Hematopoietic multipotent progenitor cell treated with erythropoietin and hydrocortisone succinate and interleukin-3 and kit ligand, for 17 days (in vitro differentiated cells): ENCODE results near the gene RGS12.

Experiments used
- DNase-seq: peaks from one replicate; pipeline ENCODE4 v3.0.0-alpha.2; 2015; ENCODE audit warnings: low spot score

RGS12 gene

GRCh38 chr4:3276986-3277385 is 15.8 kb upstream of the RGS12 start:
- no peak for DNase-seq

DNA sequence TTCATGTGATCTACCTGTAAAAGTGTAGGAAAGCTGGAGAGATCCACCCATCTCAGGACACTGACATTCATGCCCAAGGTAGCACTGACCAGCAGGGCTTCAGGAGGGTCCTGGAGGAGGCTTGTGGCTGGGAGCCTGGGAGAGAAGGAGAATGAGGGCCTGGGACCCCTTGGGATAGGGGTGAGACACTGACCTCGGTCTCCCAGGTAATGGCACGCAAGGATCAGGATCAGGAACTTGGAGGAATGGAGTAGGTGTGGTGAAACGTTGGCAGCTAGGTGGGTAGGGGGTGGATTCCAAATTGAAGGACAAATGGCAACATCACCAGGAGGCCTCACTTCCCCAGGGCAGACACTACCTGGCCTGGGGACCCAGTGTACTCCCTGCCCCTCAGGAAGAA is 12.4 kb upstream of the RGS12 start:
- DNase-seq, result no peak

- no peak for DNase-seq
Observed at GRCh38 chr4:3283483-3283882, 9.3 kb upstream of the RGS12 start.

DNA sequence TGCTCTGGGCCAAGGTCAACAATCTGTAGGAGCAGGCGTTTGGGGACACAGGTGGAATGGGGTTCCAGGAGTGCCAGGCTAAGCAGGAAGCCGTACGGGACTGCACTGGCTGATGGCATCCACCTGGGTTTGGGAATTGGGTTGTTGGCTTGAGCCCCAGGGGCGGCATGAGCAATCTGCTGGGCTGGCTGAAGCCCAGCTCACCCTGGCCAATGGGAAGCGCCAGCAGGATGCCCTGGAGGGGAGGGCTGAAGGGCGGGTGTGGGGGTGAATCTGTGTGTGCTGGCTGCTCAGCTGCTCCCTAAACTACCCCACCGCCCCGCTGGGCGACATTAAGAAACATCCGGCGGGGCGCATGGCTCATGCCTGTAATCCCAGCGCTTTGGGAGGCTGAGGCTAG is 8.9 kb upstream of the RGS12 start:
- DNase-seq, result no peak

GRCh38 chr4:3284734-3285557 is 7.9 kb upstream of the RGS12 start:
- DNase-seq, result no peak

GRCh38 chr4:3285558-3286334 is 7.1 kb upstream of the RGS12 start:
- DNase-seq, result no peak

- no peak for DNase-seq
Observed at GRCh38 chr4:3286335-3287175, 6.3 kb upstream of the RGS12 start.

DNA sequence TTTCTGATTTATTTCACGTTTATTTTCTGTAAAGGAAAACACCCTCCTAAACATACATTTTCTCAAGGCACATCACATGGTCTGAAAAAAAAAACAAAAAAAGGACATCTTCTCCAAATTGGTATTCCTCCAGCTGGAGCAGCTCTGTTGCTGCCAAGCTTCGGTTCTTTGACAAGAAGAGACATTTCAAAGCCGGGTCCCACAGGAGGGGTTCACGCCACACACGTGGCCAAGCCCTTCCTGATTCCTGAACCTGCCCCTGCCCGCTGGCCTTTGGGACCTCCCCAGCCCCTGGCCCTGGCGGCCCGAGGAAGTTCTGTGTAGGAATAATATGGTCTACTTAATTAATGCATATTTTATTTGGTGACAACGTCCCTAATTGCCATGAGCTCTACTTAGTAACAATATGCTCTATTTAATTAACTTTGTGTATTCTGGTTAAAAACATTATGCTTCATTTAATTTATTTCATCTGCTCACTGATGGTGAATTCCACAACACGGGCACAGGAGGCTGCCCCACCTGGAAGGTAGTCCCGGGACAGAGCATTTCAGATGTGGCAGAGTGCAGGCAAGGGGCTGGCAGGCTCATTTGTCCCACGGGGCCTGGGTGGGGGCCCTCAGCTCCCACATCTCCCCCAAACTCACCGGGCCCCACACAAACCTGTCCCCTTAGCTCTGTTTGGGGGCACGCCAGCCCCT is 5.4 kb upstream of the RGS12 start:
- DNase-seq, result no peak

DNA sequence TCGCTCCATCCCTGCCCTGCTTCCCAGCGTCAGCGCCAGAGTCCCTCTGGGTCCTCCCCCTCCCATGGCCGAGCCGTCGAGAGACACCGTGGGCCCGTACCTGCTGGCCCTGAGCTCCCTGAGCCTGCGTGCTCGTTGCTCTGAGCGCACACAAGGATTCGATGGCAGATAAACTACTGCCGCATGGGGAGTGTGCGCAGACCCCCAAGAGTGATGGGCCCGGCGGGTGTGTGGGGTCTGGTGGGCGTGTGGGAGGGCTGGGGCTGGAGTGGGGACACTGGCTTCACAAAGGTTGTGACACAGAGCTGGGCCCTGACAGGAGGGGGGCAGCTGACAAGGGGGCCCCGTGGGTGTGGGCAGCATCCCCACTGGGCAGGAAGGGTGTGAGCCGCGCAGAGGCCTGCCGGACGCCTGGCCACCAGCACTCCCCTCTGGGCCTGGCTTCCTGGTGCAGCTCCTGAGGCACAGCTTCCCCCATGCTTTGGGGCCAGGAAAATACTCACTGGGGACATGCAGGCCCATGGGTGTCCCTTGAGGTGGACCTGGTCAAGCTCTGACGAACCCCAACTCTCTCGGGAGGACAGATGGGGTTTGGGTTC is 4.8 kb upstream of the RGS12 start:
- no peak for DNase-seq

- DNase-seq, result no peak
Observed at GRCh38 chr4:3288571-3289094, 4.2 kb upstream of the RGS12 start.

- no peak for DNase-seq
Observed at GRCh38 chr4:3290476-3290875, 2.3 kb upstream of the RGS12 start.

GRCh38 chr4:3290889-3291321 is 1.9 kb upstream of the RGS12 start:
- no peak for DNase-seq

DNA sequence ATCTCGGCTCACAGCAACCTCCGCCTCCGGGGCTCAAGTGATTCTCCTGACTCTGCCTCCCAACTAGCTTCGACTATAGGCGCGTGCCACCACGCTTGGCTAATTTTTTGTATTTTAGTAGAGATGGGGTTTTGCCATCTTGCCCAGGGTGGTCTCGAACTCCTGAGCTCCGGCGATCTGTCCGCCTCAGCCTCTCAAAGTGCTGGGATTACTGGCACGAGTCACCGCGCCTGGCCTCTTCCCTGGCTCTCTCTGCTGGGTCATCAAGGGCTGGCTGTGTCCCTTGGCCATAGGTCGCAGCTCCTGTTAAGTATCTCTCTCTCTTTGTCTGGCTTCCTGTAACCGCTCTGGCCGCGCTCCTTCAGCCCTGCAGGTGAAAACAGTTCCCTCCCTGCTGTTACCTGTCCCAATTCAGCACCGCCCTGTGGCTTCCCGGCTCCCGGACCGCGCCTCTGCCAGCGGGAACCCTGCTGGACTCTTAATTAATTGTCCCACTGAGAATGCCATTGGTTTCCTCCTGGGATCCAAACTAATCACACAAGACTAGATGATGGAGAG is 1.3 kb upstream of the RGS12 start:
- DNase-seq, result no peak

- DNase-seq, result peak; percentile 19
Observed at GRCh38 chr4:3291969-3292570, 751 bp upstream of the RGS12 start.

DNA sequence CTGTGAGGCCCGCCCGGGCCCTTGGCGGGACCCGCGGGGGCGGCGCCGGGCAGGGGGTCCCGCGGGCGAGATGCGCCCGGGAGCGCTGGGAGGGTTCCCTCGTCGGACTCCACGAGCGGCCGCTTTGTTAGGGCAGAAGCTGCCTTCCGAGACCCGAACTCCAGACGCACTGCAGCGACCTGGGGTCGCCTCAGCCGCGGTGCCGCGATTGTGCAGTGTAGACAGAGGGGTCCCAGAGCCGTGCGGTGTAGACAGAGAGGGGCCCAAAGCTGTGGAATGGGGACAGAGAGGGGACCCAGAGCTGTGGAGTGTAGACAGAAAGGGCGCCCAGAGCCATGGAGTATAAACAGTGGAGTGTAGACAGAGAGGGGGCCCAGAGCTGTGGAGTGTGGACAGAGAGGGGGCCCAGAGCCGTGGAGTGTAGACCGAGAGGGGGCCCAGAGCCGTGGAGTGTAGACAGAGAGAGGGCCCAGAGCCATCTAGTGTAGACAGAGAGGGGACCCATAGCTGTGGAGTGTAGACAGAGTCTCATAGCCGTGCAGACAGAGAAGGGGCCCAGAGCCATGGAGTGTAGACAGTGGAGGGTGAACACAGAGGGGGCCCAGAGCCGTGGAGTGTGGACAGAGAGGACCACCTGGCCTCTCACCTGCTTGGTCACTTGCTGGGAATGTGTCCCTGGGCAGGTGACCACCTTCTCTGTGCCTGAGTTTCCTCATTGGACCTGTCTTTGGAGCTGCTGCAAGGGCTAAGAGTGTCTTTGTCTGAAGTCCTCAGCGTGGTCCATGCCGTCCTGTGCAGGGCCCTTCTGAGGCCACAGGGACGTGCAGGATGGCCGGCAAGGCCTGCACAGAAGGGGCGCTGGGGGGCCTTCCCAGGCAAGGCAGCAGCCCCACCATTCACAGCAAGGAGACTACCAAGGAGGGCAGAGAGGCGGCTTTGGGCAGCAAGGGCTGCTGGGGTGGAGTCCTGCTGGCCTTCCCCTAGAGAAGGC is 875 bp downstream of the RGS12 start:
- DNase-seq, result peak; percentile 6

- no peak for DNase-seq
Observed at GRCh38 chr4:3294401-3295241, 1.8 kb downstream of the RGS12 start.

GRCh38 chr4:3295837-3296624 is 3.2 kb downstream of the RGS12 start:
- DNase-seq, result no peak
